ENCODE results near the gene MRGPRD. TPM values are rescaled to one million over a fixed set of nuclear protein-coding genes. Genes with fewer than 3 reads are reported as not detected.

The MRGPRD gene
- total RNA-seq, 1 donor from 2014 or later = not detected

DNA sequence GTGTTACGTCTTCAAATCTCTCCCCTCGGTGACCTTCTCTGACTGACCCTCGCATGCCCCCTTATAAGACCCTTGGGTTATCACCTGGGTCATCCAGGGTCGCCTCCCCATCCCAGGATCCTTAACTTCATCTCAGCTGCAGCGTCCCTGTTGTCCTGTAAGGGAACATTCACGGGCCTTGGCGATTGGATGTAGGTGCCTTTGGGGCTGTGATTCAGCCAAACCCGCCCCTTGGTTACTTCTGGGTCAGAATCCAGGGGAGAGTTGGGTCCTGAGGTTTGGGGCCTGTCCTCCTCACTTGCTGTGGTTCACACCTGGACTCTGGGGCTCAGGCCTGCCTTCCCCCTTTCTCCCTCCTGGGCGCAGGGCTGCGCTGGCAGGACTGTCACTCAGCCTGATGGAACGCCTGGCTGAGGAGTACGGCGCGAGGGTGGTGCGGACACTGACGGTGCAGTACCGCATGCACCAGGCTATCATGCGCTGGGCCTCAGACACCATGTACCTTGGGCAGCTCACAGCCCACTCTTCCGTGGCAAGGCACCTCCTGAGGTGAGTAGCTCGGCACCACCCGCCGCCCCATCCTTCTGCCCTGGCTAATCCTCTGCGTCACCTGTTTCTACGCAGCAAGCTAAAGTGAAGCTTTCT lies 47.7 kb downstream of the MRGPRD start:
- peaks cover 4% of the 10 kb centered on the region for H3K27me3 Mint-ChIP-seq (ENCODE audit: unreplicated experiment)
- H3K27ac Mint-ChIP-seq (ENCODE audit: unreplicated experiment) = no peak overlapping the region
- no peak for DNase-seq (ENCODE audit: low spot score)
- no peaks in the 10 kb centered on the region for H3K4me1 Mint-ChIP-seq (ENCODE audit: unreplicated experiment)
- no peaks in the 10 kb centered on the region for H3K9me3 Mint-ChIP-seq (ENCODE audit: unreplicated experiment)
- H3K36me3 Mint-ChIP-seq (ENCODE audit: low read depth, unreplicated experiment) = peaks cover 30% of the 10 kb centered on the region
- TF ChIP-seq, protein P1, sequence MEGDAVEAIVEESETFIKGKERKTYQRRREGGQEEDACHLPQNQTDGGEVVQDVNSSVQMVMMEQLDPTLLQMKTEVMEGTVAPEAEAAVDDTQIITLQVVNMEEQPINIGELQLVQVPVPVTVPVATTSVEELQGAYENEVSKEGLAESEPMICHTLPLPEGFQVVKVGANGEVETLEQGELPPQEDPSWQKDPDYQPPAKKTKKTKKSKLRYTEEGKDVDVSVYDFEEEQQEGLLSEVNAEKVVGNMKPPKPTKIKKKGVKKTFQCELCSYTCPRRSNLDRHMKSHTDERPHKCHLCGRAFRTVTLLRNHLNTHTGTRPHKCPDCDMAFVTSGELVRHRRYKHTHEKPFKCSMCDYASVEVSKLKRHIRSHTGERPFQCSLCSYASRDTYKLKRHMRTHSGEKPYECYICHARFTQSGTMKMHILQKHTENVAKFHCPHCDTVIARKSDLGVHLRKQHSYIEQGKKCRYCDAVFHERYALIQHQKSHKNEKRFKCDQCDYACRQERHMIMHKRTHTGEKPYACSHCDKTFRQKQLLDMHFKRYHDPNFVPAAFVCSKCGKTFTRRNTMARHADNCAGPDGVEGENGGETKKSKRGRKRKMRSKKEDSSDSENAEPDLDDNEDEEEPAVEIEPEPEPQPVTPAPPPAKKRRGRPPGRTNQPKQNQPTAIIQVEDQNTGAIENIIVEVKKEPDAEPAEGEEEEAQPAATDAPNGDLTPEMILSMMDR (IDR thresholded peaks at IDR 0.05; ENCODE audit: unreplicated experiment) = no peak
- no peak overlapping the region for H3K4me3 Mint-ChIP-seq (ENCODE audit: unreplicated experiment)

DNA sequence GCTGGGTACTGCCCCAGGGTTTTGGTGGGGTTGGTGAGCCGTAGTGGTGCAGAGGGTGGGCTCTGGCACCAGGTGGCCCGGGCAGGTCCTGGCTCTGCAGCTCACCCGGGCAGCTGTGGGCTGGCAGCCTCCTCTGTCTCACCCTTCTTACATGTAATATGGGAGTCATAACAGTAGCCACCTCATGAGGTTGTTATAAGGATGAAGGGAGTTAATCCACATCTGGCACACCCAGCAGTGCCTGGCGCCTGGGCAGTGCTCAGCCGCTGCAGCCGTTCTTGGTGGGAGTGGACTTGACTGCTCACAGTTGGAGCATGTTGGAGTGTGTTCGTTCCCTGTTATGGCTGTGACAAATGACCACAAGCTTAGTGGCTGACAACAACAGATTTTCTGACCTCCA lies 48.4 kb downstream of the MRGPRD start:
- H3K27ac Mint-ChIP-seq (ENCODE audit: unreplicated experiment) = no peak overlapping the region
- no peaks in the 10 kb centered on the region for H3K9me3 Mint-ChIP-seq (ENCODE audit: unreplicated experiment)
- H3K27me3 Mint-ChIP-seq (ENCODE audit: unreplicated experiment) = peaks cover 4% of the 10 kb centered on the region
- no peak overlapping the region for H3K4me3 Mint-ChIP-seq (ENCODE audit: unreplicated experiment)
- TF ChIP-seq, protein P1 (IDR thresholded peaks at IDR 0.05; ENCODE audit: unreplicated experiment) = no peak
- no peaks in the 10 kb centered on the region for H3K4me1 Mint-ChIP-seq (ENCODE audit: unreplicated experiment)
- no peak for DNase-seq (ENCODE audit: low spot score)
- H3K36me3 Mint-ChIP-seq (ENCODE audit: low read depth, unreplicated experiment) = peaks cover 34% of the 10 kb centered on the region

DNA sequence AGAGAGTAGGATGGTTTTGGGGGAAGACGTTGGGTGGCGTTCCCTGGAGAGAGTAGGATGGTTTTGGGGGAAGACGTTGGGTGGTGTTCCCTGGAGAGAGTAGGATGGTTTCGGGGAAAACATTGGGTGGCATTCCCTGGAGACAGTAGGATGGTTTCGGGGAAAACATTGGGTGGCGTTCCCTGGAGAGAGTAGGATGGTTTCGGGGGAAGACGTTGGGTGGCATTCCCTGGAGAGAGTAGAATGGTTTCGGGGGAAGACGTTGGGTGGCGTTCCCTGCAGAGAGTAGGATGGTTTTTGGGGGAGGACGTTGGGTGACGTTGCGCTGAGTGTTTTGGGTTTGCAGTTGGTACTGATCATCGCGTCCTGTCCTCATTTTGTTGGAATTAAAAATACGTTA lies 48.9 kb downstream of the MRGPRD start:
- Mint-ChIP-seq H3K4me3 (ENCODE audit: unreplicated experiment) (peak overlapping the region; percentile 23), H3K36me3 (ENCODE audit: low read depth, unreplicated experiment) (peaks cover 37% of the 10 kb centered on the region), H3K4me1 (ENCODE audit: unreplicated experiment) (no peaks in the 10 kb centered on the region), H3K27me3 (ENCODE audit: unreplicated experiment) (peaks cover 4% of the 10 kb centered on the region), H3K9me3 (ENCODE audit: unreplicated experiment) (no peaks in the 10 kb centered on the region), H3K27ac (ENCODE audit: unreplicated experiment) (no peak overlapping the region)
- no peak for DNase-seq (ENCODE audit: low spot score)
- TF ChIP-seq, protein P1 (IDR thresholded peaks at IDR 0.05; ENCODE audit: unreplicated experiment) = no peak

DNA sequence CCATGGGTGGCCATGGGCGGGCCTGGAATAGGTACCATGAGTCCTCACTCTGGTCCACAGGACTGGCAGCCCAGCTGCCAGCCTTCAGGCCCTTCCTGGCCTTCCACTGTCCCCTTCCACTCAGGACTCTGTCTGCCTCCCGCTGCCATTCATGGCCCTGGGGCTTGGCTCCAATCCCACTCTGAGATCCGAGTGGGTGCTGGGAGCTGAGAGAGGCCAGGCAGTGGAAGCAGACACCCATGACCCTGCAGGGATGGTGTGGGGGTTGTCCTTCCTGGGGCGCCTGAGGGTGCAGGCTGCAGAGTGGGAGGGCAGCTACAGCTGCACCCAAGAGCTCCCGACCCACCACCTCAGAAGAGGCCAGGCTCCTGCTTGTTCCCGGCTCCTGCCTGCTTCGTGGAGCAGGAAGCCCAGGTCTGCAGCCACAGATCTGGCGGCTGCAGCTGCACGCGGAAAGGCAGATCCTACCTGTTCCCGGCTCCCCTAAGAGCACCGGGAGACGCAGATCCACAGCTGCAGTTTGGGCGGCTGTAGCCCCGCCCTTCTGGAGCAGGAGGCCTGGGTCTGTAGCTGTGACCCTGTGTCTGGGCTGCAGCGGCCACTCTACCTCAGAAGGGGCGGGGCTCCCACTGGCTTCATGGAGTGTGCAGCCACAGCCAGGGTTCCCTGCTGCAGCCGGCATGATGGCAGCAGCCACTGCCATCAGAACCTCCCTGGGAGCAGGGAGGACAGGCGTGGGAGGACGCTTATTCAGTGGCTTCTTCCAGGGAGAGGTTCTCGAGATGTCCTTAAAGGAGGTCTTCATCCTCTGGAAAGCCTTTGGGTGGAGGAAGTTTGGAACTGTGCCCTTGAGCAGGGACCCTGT lies 49.6 kb downstream of the MRGPRD start:
- peak overlapping the region; percentile 23 for H3K4me3 Mint-ChIP-seq (ENCODE audit: unreplicated experiment)
- peaks cover 4% of the 10 kb centered on the region for H3K27me3 Mint-ChIP-seq (ENCODE audit: unreplicated experiment)
- no peaks in the 10 kb centered on the region for H3K4me1 Mint-ChIP-seq (ENCODE audit: unreplicated experiment)
- H3K36me3 Mint-ChIP-seq (ENCODE audit: low read depth, unreplicated experiment) = peaks cover 40% of the 10 kb centered on the region
- no peak for DNase-seq (ENCODE audit: low spot score)
- TF ChIP-seq, protein P1 (IDR thresholded peaks at IDR 0.05; ENCODE audit: unreplicated experiment) = no peak
- no peak overlapping the region for H3K27ac Mint-ChIP-seq (ENCODE audit: unreplicated experiment)
- no peaks in the 10 kb centered on the region for H3K9me3 Mint-ChIP-seq (ENCODE audit: unreplicated experiment)

Other genes with a start within 250 kb of the MRGPRD start
- gene TESMIN, start 229.5 kb downstream of the MRGPRD start, total RNA-seq (ENCODE audit: unreplicated experiment) = 3.4 TPM
- 0.36 TPM for gene CPT1A, start 139.1 kb downstream of the MRGPRD start, total RNA-seq (ENCODE audit: unreplicated experiment)
- 54.4 TPM for gene MRPL21, start 77.2 kb downstream of the MRGPRD start, total RNA-seq (ENCODE audit: unreplicated experiment)
- gene IGHMBP2, start 77.1 kb downstream of the MRGPRD start, total RNA-seq (ENCODE audit: unreplicated experiment) = 14.1 TPM
- 0.54 TPM for gene MRGPRF, start 32.3 kb upstream of the MRGPRD start, total RNA-seq (ENCODE audit: unreplicated experiment)
- gene TPCN2, start 67.9 kb upstream of the MRGPRD start, total RNA-seq (ENCODE audit: unreplicated experiment) = 31.4 TPM
- gene SMIM38, start 174.9 kb upstream of the MRGPRD start, total RNA-seq (ENCODE audit: unreplicated experiment) = not detected